Right lung (tissue), 5 donors: ENCODE measurements around the gene TNK2. TPM values are rescaled to one million over a fixed set of nuclear protein-coding genes. Genes with fewer than 3 reads are reported as not detected.
"Not testable (repeated sequence)": the region's sequence is repeated elsewhere in the genome, so short reads cannot be mapped to it uniquely, and the experiment has no call there.

Source experiments
- DNase-seq, 2 donors: peaks; one replicate each; pipeline ENCODE4 v3.0.0-alpha.2; 2013
- polyA plus RNA-seq, 5 donors: library from polyadenylated mRNA; unstranded; fragments of 120-200 nt; gene quantifications; one replicate each; pipeline versions ENCODE4 v1.2.1 to v1.2.3, GENCODE V29; 2013; ENCODE audit warnings: inconsistent platforms in 1 of 5, low replicate concordance in 1 of 5; ENCODE audit not compliant: insufficient read length in 5 of 5, insufficient read depth in 1 of 5

Gene TNK2
- polyA plus RNA-seq, 5 donors = 37.4 to 81.9 (median 63.4) TPM

DNA sequence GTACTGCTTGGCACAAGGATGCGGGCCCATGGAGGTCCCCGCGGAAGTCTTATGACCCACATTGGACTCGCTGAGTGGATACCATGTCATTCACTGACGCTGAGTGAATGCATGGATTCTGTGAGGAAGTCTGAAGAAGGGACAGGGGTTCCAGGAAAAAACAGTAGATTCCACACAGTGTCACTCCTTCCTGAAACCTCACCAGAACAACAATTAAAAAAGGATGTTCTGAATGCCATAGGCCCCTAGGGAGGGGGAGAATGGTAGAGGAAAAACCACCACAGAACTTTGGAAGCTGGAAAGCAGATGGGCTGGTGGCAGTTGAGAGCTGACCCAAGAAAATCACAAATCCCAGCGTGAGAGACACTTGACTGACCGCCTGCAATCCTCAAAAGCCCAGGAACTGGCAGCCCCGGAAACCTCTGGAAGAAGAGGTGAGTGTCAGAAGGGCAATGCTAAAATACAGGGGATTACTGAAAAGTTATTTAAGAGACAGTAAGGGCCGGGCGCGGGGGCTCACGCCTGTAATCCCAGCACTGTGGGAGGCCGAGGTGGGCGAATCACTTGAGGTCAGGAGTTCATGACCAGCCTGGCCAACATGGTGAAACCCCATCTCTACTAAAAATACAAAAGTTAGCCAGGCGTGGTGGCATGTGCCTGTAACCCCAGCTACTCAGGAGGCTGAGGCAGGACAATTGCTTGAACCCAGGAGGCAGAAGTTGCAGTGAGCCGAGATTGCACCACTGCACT lies 6.3 kb downstream of the TNK2 start:
- not testable (repeated sequence) for DNase-seq

DNA sequence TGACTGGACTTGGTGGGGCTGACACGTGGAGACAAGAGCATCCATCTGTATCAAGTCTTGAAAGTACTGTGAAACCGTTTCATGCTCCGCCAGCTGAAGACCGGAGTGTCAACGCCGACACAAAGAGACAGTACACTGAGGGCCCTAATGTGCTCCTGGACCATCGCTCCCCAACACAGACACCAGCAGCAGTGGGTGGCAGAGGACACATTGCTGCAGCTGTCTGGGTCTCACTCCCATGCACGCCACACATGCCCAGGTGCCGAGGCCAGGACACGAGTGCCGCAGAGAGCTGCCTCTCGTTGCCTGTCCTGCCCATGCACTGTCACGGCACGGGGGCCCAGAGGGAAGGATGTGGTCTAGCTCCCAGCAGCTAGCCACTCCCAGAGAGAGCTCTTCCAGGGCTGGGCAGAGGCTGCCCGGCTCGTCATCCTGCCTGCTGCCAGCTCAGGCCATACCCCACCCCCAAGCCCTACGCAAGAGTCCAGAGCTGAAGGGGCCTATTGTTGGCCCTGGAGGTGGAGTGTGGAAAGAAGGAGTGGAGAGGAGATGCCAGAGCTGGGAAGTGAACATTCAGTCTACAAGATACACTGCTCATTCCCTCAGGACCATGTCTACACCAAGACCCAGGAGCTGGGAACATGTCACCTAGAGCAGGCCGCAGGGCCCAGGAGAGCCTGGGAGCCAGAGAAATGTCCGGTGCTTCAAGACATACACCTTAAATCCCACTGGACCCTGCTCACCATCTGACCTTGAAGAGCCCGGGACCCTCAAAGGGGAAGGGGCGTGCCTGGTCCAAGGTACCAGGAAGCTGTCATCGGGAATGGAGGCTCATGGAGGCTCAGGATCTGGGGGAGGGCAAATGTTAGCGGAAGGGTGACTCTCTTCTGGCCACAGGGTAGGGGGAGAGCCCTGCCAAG lies 7.7 kb downstream of the TNK2 start:
- DNase-seq = no peak

DNA sequence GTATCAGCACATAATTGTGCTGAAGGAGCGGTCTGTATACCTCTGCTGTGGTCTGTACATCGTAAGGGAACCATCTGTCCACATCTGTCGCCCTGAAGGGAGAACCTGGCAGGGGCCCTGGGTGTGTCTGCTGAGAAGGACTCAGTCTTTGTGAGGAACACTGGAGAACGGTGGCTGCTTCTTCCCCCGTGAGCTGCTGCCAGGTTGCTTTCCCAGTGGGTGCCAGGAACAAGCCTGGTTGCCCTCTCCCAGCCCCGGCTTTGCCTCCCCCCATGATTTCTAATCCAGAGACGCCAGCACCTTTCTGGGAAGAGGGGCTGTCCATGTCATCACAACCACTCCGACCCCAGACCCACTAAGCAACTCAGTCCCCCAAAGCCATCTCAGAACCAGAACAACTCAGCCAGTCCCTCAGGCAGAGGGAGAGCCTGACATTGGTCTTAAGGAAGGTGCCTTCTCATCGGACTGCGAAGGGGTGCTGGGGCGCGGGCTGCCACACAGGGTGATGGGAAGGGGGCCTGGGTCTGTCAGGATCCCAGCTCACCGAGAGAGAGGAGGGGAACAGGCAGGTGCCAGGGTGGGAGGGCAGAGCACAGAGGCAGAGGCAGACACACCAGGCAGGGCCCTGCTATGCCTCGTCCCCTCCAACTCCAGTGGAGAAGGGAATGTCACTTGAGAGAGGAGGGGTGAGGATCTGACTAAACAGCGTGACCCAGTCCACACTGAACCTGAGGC lies 8.5 kb downstream of the TNK2 start:
- DNase-seq = no peak

- DNase-seq = no peak
These were observed 10.4 kb downstream of the TNK2 start for GRCh38 chr3:195897853-195898415.

- no peak for DNase-seq
These were observed 11.1 kb downstream of the TNK2 start for GRCh38 chr3:195897081-195897852.

DNA sequence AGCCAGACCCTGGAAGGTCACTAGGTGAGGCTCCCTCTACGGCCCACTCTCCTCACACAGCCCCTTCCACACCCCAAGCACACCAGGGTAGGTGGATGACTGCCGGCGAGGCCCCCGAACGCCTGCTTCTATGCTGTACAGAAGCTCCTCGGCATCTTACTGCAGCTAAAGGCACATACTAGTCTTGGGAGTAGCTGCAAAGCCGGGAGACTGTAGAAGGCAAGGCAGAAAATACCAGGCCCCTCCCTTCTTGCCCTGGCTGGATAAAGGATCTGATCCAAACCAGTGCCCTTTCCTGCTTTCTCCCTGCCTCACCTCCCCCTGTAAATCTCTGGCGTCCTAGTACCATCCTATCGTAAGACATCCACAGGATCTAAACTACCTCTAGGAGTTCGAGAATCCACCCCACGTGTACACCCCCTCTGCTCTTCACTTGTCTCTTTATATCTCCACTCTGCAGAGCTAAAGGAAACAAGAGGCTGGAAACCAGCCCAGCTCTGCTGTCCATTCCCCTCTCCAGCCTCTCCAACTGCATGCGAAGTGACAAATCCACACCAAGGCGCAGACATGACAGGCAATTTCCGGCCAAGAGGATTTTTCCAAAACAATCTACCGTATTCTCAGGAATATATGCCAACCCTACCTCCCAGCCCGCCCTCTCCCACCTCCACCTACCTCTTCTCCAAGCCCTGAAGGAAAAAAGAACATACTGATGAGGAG lies 11.8 kb downstream of the TNK2 start:
- peak; percentile 79 to 84 for DNase-seq

- no peak for DNase-seq
These were observed 12.4 kb downstream of the TNK2 start for GRCh38 chr3:195895861-195896360.

DNA sequence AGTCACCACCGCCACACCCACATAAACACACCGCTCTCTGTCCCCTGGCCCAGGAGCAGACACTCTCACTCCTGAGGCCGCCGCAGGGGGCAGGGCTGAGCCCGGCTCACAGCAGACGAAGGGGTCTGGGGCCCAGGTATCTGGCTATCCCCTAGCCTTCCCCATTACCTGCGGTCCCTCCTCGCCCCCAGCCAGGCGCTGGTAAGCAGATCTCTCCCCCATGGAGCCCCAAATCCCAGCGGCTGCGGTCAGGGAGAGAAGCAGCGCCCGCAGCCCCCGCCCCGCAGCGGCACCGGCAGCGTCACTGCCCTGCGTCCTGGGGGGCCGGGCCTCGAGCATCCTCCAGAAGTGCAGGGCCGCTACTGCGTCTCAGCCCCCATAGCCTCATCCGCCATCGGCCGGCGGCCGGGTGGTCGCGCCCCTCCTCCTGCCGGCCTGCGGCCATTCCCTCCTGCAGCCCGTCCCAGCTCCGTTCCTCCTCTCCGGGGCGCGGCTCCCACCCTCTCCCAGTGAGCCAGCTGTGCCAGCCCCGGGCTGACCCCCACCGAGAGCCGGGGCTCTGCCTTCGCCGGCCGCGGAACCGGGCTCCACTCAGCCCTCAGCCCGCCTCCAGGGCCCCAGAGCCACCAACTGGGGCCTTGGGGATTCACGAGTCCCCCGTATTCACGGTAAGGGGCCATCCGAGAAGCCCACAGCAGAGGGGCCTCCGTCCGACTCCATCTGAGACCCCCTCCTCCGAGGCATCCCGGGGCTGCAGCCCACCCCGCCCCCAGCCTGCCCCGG lies 13.1 kb downstream of the TNK2 start:
- DNase-seq = no peak

DNA sequence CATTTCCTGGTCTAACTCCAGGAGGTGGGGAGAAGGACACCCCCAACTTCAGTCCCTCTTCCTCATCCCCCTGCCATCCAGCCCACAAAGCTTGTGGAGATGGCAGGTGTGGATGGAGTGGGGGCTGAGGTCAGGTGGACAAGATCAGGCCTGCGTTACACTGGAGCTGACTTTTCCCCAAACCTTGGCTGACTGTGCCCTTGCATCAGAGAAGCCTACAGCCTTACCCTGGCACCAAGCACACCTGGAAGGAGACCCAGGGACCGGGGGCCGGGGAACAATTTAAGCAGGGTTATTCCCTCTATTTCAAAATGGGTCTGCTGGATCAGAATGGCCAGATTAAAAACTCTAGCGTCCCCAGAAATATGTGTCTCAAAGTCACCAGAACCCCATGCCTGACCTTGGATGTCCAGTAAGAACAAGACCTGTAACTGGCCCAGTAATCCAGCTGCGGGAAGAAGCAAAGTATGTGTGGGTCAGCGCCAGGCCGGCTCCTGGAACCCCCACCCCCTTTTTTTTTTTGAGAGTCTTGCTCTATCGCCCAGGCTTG lies 14.4 kb downstream of the TNK2 start:
- DNase-seq = no peak

DNA sequence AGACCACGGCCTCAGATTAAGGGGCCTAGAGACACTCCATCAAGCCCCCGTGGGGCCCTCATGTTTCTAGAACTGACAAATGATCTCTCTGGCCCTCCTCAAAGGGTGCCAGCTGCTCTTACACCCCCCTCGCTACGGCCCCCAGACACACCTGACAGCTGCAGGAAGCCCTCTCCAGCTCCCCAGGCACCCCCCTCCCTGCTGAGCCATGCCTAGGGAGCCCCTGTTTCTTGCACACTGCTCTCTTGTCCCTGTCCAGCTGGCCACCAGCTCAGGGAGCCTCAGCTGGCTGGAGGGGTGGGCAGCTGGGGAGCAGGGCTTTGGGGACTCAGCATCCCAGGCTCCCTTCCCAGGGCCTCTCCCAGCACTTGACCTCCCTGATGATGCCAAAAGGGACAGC lies 14.8 kb downstream of the TNK2 start:
- DNase-seq = no peak

- DNase-seq = no peak
These were observed 15.3 kb downstream of the TNK2 start for GRCh38 chr3:195893044-195893395.

- peak; percentile 83 to 86 for DNase-seq
These were observed 16.0 kb downstream of the TNK2 start for GRCh38 chr3:195892105-195893043.

- no peak for DNase-seq
These were observed 16.8 kb downstream of the TNK2 start for GRCh38 chr3:195891431-195892104.

DNA sequence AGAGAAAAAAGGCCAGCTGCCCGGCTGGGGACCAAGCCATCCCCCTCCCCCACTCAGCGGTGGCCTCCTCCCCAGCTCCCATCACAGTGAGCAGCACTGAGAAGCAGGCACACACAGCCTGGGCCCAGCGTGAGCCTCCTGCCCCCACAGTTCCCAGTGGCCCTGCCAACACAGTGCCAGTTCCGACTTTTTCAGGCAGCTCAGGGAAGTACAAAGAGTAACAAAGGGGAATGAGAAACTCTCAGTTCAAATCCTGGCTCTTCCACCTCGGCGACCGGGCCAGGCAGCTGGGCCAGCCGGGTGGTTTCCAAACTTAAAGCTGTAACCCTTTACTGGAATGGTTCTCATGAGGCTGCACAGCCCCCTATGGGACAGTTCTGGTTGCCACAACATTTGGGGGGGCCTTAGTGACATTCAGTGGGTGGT lies 18.5 kb downstream of the TNK2 start:
- DNase-seq = no peak

- DNase-seq = no peak
These were observed 19.1 kb downstream of the TNK2 start for GRCh38 chr3:195888981-195889869.

DNA sequence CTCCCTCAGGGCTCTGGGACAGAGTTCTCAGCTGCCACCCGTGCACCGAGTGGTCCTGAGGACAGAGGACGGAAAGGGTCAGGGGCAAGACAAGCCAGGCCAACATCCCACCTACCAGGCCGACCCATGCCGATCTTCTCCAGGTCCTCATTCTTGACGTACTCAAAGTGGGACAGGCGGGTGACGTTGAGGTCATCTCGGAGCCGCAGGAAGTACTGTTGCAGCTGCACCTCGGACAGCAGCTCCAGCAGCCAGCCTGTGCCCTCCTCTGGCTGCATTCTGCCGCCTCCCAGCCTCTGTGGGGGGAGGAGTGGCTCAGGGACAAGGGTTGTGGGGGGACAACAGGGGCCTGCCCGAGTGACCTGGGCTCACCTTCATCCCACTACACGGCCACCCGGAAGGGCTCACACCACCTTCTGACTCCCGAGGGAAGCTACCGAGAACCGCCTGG lies 20.0 kb downstream of the TNK2 start:
- no peak for DNase-seq
